Inflammatory macrophage (primary cell): Measurements from ENCODE around the gene COL9A3.

Experiments used
- DNase-seq, 2 donors: peaks; one replicate each; pipeline ENCODE4 v3.0.0-alpha.2; 2020 to 2022

COL9A3 gene

GRCh38 chr20:62797671-62798532, 18.9 kb upstream of the COL9A3 start:
- DNase-seq: peak; percentile 47 to 48

GRCh38 chr20:62799036-62799435, 17.8 kb upstream of the COL9A3 start:
- no peak for DNase-seq

GRCh38 chr20:62799459-62799858, 17.4 kb upstream of the COL9A3 start:
- no peak for DNase-seq

- no peak for DNase-seq
These were observed 17.0 kb upstream of the COL9A3 start for GRCh38 chr20:62799873-62800272.

GRCh38 chr20:62800314-62801259, 16.3 kb upstream of the COL9A3 start:
- no peak for DNase-seq

GRCh38 chr20:62801284-62802010, 15.4 kb upstream of the COL9A3 start:
- DNase-seq: no peak

GRCh38 chr20:62802026-62802712, 14.7 kb upstream of the COL9A3 start:
- DNase-seq: no peak

GRCh38 chr20:62804021-62804626, 12.7 kb upstream of the COL9A3 start:
- DNase-seq: no peak

- peak; percentile 34 to 57 for DNase-seq
These were observed 12.2 kb upstream of the COL9A3 start, which contains the start of gene OGFR for GRCh38 chr20:62804627-62805154. Gene OGFR, plus strand, starts transcription at chr20:62804835. Its CDS starts 25 bp downstream, at chr20:62804860.

GRCh38 chr20:62805155-62805710, 11.6 kb upstream of the COL9A3 start:
- no peak for DNase-seq

- DNase-seq: peak; percentile 88 to 89
These were observed 11.0 kb upstream of the COL9A3 start for GRCh38 chr20:62805711-62806382.

GRCh38 chr20:62806383-62807050, 10.3 kb upstream of the COL9A3 start:
- DNase-seq: no peak

- DNase-seq: no peak
These were observed 9.2 kb upstream of the COL9A3 start for GRCh38 chr20:62807444-62808210.

- DNase-seq: peak; percentile 52 to 68
These were observed 8.5 kb upstream of the COL9A3 start for GRCh38 chr20:62808211-62808865.

GRCh38 chr20:62809530-62810428, 7.1 kb upstream of the COL9A3 start:
- no peak for DNase-seq

GRCh38 chr20:62811320-62811719, 5.5 kb upstream of the COL9A3 start:
- DNase-seq: no peak

- no peak for DNase-seq
These were observed 5.1 kb upstream of the COL9A3 start for GRCh38 chr20:62811720-62812119.
